ENCODE results near the gene RRP12.
A peak's percentile ranks its signal among the peaks of the same experiment; 100 is the strongest.
"Not testable (repeated sequence)": the region's sequence is repeated elsewhere in the genome, so short reads cannot be mapped to it uniquely, and the experiment has no call there.

RRP12 gene

DNA sequence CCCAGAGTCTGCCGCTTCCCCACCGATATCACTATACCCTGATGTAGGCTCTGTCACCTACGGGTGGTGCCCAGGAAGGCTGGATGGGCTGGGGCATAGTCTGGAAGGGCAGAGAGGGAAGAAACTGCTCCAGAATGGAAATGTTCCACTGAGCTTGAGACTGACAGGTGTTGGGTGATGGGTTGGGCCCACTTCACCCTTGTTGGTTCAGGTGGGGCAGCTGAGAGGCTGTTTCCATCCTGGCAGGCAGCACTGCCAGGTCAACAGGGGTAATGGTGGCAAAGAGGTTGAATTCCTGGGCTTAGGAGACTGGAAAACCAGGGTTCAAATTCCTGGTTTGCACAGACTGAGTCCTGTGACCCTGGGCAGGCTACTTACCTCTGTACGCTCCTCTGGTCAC, 38.1 kb downstream of the RRP12 start:
- no peak for DNase-seq

DNA sequence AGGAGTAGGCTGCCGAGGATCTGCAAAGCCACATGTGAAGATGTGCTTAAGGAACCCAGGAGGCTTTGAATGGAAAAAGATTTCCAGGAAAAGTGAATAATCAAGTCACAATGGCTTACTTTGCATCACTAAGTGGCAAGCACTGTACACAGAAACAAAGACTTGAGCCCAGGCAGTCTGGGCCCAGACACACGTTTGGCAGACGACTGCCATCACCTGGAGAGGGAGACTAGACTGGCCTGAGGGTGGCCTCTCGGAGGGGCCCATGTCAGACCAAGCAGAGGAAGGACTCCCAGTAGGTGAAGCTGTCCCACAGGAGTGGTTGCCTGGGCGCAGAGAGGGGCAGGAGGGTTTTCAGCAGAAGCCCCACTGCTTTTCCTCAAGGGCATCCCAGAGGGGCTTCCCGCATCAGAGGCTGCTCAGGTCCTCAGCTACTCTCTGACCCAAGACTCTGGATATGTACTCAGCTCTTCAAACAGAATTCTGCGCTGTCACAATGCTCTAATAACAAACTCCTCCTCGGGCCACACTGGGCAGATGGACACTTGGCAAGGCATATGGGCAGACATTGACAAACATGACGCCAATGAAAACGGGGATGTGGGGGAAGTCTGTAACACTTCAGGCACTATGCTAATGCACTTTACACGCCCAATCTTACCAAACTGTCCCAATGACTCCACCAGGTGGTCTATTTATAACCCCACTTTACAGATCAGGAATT, 38.7 kb downstream of the RRP12 start:
- DNase-seq, result no peak

DNA sequence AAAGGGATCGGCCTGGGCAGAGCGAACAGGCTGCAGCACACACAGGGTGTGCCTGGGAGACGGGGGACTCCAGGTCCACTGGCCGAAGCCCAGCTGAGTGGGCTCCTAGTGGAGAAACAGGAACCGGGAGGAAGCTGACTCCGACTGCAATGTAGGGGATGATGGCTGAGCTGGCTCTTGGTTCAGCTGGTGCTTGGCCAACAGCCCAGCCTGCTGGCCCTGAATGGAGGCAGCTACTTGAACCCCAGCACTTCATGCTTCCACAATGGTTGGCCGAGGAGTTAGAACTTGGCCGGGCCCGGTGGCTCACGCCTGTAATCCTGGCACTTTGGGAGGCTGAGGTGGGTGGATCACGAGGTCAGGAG, 39.6 kb downstream of the RRP12 start:
- DNase-seq, result no peak

DNA sequence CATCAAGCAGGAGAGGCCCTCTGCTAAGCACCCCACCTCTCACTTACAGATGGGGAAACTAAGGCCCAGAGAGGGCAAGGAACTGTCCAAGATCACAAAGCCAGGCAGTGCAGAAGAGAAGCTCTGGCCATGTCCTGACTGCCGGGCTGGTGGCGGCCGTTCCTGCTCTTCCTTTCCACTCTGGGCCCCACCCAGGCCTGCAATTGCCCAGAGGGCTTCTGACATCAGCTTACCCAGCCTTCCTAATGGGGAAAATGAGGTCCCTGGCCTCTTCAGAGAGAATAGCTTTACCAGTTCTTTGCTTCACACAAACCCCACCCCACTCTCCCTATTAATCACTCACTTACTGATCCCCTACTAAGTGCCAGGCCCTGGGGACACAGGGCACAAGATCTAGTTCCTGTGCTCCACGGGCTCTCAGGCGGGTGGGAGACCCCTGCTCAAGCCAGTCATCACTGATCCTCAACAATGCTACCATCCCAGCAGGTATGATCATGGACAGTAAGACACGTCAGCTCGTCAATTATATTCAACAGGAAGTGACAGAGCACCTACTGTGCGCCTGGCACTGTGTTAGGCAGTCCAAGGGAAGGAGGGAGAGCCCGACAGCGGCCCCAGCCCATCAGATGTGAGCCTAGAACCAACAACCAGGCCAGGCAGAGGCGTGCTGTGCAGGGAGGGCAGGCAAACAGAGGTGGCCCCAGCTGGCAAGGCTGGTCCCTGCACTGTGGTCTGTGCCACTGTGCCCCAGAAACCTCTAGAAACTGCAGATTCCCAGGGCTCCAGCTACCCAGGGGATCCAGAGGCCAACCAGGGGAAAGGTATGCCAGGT, 40.2 kb downstream of the RRP12 start:
- DNase-seq, result no peak

DNA sequence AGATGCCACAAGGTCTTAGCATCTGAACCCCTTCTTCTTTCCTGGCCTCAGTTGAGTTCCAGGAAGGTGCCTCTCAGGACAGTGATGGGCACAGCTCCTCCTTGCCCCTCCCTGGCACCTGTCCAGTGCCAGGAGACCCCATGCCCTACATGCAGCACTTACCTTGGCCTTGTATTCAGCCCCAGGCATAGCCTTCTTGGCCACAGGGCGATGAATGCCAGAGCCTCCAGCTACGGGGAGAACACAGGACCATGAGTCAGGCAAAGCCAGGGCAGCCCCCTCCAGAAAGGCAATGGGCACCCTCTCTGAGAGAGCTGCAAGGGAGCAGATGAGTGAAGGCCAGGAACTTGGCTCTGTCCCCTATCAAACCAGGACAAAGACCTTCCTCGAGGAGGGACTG, 42.4 kb downstream of the RRP12 start:
- no peak for DNase-seq

DNA sequence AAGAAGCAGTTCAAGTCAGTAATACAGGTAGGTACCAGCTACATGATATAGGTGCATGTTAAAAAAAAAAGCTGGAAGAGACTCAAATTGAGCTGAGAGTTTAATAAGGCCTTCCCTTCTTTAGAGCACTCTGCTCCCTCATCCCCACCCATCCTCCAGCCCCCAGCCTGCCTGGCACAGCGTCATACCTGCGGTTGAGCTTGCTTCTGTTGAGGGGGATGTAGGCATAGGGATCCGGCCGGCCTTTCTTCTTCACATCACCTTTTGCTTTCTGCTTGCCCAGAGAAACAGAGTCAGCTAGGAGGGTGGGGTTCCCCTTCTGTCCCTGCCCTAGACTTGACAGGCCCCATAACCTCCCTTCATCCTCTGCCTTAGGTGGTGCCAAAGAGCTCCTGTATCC, 42.8 kb downstream of the RRP12 start:
- no peak for DNase-seq

DNA sequence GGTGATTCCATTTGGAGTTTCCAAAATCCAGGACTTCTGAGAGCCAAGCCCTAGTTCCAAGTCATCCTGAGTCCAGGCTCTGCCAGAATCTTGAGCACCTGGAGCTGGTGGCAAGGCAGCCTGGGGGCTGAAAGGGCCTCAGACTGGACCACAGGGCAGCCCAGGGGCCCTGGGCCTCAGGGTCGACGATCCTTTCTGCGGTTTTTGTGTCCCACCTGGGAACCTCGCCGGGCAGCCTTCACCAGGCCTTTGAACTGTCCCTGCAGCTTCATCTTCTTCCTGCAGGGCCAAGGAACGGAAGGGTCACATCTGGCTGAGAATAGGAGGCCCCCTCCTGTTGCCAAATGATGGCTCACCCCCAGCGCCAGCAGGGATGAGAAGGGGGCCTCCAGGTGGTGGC, 44.2 kb downstream of the RRP12 start:
- no peak for DNase-seq

DNA sequence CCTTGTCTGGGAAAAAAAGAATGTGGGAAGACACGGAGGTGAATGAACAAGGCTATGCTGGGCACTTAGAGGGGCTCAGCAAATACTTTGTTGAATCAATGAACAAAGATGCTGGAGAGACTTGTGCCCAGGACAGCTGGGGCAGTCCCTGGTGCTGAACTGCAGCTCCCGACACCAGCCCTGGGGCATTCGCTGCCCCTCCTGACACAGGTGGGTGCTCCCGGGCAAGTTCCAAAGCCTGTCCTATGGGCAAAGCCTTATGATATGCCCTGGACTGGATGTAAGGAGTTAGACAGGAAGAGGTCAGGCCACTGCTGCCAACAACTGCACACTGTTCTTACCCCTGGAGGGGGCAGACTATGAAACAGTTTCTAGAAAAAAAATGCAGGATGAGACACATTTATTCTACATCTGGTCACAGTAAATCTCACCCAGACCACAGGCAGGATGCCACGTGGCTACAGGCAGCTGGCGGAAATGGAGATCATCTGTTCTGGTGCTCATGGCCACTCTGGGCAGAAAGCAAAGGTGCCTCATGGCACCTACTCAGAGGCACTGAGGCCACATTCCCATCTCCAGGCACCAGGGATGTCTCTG, 44.7 kb downstream of the RRP12 start:
- DNase-seq, result no peak

DNA sequence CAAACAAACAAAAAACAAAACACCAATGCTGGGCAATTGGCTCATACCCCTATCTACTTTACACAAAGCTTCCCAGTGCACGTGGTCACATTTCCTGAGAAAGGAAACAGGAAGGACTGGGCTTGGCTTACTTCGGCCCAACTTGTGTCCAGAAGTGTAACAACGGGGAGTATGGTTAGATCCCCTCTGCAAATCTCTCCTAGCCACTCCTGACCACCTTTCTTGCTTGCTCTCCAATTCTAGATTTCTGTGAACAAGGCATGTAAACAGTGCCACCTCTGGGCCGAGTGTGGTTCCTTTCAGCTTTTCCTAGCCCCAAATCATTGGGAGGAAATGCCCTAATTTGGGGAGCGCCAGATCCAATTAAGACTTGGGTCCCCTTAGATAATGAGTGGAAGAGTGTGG, 45.6 kb downstream of the RRP12 start:
- DNase-seq, result no peak

DNA sequence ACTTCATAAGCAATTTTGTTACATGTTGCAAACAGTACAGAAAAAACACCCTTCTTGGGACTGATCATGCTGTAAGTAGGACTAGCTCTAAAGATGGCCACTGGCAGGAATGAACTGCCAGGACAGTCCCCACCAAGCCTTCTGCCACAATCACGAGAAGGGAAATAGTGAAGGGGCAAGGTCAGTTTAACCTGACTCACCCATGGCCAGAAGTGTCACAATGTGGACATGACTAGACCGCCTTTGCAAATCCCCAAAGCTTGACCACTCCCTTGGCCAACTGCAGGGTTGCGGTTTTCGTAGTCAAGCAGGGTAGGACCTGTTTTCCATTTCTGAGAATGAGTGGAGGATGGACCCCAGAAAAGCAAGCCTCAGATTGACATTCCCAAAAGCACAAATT, 47.2 kb downstream of the RRP12 start:
- no peak for DNase-seq

DNA sequence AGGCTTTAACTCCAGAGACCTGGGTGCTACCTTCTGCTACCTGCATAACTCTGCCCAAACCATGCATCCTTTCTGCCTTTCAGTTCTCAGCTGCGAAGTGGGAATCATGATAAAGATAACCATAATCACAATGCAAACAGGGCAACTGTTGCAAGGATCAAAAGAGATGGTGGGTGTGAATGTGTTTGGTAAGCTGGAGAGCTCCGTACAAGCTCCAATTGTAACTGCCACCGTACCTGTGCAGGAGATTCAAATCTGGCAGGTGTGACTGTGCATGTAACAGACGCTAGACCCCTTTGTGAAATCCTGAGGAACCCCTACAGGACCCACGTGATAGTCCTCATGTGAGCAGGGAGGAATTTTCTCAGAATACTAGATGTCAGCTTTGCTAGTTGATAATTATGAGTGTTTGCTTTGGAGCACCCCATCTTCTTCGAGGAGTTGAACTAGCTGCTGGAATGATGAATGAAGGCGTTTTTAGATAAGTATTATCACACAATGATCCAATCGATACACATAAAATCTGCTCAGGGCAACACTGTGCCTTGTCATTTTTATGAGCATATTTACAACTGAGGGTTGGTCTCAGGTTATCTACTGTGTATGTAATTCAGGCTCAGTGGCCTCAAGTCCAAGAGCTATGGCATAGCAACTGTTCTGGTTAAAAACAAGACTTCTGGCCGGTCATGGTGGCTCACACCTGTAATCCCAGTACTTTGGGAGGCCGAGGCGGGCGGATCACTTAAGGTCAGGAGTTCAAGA, 51.2 kb downstream of the RRP12 start:
- no peak for DNase-seq

DNA sequence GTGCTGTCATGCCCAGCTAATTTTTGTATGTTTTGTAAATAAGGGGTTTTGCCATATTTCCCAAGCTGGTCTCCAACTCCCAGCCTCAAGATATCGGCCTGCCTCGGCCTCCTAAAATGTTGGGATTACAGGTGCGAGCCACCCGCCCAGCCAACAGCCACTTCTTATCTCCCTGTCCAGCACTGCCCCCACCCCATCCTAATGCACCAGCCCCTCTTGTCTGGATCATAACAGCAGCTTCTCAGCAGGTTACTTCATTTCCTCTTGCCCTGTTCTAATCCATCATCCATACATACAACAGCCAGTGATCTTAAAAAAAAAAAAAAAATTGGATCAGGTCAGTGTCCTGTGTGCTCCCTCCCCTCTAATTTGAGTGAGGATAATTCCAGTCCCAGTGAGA, 53.8 kb downstream of the RRP12 start:
- no peak for DNase-seq

DNA sequence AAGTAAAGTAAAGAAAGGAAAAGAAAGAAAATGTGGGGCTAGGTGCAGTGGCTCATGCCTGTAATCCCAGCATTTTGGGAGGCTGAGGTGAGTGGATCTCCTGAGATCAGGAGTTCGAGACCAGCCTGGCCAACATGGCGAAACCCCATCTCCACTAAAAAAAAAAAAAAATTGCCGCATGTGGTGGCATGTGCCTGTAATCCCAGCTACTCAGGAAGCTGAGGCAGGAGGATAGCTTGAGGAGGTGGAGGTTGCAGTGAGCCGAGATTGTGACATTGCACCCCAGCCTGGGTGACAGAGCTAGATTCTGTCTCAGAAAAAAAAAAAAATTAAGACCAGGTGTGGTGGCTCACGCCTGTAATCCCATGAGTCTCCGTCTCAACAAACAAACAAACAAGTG, 57.5 kb downstream of the RRP12 start:
- DNase-seq, result not testable (repeated sequence)

DNA sequence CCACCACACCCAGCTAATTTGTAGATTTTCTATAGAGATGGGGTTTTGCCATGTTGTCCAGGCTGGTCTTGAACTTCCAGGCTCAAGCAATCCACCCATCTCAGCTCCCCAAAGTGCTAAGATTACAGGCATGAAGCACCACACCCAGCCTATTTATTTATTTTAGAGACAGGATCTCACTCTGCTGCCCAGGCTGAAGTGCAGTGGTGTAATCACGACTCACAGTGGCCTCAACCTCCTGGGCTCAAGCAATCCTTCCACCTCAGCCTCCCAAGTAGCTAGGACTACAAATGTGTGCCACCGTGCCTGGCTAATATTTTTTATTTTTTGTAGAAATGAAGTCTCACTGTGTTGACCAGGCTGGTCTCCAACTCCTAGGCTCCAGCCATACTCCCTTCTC, 59.7 kb downstream of the RRP12 start:
- no peak for DNase-seq

DNA sequence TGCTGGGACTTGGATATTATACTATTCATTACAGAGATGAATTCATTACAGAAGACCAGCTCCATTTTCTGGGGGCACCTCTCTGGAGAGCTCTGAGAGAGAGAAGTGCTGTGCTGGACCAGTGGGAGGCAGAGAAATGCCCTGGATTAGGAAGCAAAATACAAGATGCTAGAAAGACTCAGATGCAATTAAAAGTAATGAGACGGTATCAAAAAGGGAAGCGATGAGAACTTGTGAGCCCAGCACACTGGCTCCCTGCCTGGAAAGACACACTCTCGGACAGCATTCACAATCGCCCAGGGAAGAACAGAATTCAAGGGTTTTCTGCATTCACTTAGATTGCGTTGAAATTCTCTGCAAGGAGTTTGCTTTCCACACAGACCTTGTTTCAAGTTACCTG, 63.1 kb downstream of the RRP12 start:
- DNase-seq, result no peak

DNA sequence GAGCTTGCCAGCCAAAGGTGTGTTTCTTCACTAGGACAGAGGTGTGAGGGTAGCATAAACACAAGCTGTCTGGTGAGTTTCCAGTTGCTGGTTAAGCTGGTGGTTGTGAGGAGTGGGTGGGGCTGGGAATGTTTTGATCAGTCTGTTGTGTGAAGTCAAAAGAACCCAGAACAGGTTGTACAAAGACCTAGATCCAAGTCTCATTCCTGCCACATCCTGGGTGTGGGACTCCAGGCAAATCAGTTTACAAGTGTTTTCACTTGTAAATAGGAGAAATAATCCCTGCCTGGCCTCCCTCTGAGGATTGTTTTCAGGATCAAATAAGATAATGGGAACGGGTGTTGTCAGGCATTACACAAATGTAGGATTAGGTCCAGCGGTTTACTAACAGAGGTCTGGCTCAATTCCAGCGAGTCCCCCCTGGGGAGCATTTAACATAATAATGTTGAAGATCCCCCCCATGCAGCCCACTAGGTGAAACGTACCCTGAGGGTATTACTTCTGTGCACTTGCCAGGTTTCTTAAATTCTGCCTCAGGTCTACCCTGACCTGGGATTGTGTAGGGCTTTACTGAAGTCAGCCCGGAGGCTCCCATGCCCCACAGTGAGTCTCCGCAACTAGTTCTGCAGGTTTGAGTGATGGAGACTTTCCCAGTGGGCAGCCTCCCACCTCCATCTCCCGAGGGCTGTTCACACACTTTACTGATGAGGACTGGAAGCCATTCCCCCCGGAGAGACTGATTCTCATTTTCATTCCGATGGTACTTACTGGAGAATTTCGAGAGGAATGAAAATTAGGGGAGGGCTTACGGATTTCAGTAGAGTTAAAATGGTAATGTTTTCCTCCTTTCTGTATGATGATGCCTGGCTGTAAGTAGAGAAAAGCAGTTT, 64.0 kb downstream of the RRP12 start:
- peak in 1 of 2 experiments; percentile 53 for DNase-seq

DNA sequence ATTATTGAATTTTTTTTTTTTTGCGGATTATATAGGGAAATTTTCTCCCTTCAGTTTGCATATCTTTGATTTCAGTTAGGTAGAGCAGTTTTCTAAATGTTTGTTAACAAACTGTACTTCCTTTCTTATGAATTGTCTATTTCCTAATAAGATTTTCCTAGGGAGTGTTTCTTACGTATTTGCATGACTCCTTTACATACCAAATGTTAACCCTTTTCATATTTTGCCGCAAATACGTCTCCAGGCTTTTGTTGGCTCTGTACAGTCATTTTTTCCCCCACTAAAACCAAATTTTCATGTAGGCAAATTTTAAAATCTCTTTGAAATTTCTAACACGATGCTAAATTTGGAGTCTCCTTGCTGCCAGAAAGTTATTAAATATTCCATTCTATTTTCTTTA, 64.7 kb downstream of the RRP12 start:
- no peak for DNase-seq

DNA sequence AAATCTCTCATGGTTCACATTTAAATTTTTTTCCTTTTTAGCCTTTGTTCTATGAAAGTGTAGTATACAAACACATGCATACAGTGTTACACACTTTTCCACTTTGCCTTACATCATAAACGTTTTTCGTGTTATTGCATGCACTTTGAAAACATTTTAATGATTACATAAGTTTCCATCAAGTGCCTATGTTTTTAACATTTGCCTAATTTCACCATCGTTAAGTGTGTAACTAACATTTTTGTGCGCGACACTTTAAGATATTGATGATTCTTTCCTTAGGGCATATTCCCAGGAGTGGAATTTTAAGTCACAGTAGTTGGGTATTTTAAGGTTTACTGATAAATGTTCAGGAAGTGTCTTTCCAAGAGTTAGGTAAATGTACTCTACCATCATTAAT, 65.1 kb downstream of the RRP12 start:
- no peak for DNase-seq

DNA sequence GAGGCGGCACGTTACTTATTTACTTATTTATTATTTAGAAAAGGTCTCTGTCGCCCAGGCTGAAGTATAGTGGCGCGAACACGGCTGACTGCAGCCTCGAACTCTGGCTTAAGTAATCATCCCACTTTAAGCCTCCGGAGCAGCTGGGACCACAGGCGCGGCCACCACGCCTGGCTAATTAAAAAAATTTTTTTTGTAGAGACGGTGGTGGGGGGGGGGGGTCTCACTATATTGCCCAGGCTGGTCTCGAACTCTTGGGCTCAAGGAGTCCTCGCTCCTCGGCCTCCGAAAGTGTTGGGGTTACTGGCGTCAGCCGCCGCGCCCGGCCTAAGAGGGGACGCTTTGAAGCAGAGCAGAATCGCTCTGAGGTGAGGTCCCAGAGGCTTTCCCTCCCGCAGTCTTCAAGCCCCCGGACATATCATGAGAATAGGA, 65.9 kb downstream of the RRP12 start:
- DNase-seq, result no peak

DNA sequence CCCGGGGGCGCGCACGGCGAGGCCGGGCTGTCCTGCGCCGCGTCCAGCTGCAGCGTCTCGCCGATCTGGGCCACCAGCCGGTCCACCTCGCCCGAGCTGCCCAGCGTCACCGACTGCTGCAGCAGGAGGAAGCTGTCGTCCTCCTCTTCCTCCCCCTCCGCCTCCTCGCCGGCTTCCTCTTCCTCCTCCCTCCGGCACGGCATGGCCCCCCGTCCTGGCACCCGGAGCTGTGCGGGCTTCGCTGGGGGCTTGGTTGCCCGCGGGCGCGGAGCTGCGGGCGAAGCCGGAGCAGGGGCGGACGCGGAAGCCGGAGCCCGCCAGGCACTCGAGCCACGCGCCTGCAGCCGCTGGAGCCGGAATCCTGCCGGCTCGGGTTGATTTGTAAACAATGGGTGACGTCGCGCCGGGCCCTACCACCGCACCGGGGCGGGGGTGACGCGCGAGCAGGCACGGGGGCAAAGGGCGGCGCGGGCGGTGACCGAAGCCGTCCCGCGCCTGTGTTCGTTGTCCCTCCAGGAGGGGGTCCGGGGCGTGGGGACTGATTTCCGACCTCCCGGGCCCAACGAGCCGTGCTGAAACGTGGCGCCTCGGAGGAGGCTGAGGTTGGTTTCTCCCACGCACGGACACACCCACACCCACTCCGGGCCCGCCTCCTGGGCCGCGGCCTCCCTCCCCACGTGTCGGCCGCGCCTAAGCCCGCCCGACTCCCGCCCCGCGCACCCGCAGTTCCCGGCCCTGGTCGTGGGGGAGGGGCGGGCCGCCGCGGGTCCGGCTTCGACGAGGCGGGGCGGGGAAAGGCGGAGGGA, 66.6 kb downstream of the RRP12 start, which contains the start of gene FRAT2:
Gene FRAT2, minus strand, starts transcription at position 360 of the 806 bp plus-strand sequence. Its CDS starts 157 bp downstream, at position 203.
- DNase-seq, result peak; percentile 74
